Activated effector memory CD4-positive, alpha-beta T cell treated with Interleukin-2 at 50 U/mL for 16 hours (primary cell): ENCODE results near the gene FOXO6.

ENCODE experiments used
- DNase-seq: peaks from one replicate; pipeline ENCODE4 v3.0.0-alpha.2; 2020

Gene FOXO6

GRCh38 chr1:41368366-41368765 is 7.1 kb downstream of the FOXO6 start:
- DNase-seq: no peak

DNA sequence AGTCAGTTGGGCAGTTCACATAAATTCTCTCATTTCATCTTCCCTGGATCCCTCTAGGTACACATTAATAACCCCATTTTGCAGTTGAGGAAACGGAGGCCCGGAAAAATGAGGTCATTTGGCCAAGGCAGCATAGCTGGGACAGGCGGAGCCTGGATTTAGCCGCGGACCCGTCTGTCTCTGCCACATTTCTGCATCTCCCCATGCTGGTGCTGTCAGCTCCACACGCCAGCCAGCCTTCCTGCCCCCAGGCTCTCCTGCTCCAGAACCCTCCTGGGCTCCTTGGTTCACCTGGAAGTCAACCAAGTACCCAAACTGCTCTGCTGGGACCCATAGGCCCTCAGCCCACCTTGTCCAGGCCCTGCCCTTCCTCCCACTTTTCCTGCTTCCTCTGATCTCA is 7.6 kb downstream of the FOXO6 start:
- no peak for DNase-seq

DNA sequence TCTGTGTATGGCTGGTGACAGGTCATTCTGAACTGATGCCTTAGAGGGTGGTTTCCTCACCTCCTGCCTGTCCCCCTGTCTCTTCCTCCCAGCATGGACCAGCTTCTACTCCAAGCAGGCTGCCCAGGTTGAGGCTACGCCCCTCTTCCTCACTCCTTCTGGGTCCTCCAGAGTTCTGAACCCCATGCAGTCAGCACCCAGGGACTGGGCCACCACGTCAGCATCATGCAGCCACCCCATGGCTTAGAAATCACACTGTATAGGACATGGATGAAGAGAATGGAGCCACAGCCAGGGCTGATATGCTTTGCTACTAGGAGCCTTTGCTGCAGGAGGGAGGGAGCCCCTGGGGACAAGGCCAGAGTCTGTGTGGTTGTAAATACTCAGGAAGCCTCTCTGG is 8.3 kb downstream of the FOXO6 start:
- no peak for DNase-seq

DNA sequence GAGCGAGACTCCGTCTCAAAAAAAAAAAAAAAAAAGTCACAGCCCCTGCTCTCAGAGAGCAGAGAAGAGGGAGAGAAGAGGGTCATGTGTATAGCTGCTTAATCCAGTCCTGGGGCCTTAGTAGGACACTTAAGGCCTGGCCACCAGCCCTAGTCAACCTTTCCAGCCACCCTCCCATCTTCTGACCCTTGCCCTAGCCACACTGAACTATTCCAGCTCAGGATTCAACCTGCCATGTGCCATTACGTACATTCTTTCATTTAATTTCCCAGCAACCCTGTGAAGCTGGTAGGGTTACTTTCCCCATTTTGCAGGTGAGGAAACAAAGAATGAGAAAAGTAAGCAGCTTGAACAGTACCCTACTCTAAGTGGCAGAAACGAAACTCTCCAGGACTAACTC is 9.0 kb downstream of the FOXO6 start:
- DNase-seq: no peak

- DNase-seq: no peak
Observed at GRCh38 chr1:41370756-41371420, 9.7 kb downstream of the FOXO6 start.

DNA sequence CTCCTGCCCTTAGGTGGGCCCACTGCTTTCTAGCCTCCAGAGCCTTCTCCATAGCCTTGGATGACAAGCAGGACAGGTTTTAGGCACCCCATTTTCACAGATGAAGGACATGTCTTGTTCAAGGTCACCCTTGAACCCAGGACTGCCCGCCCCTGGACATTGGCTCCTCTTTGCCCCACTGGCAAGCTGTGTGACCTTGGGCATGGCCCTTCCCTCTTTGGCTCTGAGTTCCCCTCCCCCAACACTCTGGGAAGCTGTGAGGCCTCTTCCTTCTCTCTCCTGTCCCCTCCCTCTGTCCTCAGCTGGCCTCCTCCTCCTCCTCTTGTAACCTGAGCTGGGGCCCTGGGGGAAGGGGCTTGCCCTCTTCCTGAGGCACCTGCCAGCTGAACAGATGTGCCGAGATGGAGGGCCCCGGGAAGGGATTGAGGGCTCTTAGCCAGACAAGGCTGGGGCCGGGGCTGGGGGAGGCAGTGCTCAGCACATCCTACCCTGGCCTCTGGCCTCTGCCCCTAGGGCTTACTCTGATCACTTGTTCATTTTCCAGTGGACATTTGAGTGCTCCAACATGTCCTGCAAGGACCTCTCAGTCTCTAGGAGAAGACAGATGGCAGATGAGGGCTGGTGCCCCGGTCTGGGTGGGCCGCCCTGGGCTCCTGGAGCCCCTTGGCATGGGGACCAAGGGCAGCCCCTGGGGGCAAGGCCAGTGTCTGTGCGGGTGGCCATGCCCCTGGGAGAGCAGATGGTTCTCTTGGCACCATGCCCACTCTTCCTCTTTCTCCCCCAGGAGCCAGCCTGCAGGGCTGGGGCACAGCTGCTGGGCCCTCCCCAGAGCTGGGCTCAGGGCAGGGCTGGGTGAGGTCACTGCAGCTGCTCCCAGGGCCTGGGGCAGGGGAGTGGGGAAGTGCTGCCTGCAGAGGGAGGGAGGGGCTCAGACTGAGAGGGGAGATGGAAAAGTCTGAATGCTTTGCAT is 10.7 kb downstream of the FOXO6 start:
- no peak for DNase-seq

- DNase-seq: no peak
Observed at GRCh38 chr1:41372600-41372993, 11.4 kb downstream of the FOXO6 start.

DNA sequence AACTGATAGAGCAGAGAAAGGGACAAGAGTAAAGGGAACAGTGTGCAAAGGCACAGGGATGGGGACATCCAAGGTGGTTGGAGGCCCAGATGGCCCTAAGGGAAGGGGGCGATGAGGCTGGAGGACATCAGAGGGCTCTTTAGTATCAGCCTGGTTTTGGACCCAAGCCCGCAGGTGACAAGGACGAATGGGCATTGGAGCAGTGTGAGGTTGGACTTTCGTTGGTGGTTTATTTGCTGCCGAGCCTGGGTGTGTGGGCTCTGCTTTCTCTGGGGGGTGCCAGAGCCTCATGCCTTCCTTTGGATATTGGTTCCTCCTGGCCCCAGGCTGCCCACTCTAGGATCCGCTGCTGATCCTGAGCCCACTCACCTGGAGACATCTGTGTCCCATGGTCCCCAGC is 12.1 kb downstream of the FOXO6 start:
- no peak for DNase-seq

GRCh38 chr1:41374711-41375110 is 13.5 kb downstream of the FOXO6 start:
- DNase-seq: no peak

DNA sequence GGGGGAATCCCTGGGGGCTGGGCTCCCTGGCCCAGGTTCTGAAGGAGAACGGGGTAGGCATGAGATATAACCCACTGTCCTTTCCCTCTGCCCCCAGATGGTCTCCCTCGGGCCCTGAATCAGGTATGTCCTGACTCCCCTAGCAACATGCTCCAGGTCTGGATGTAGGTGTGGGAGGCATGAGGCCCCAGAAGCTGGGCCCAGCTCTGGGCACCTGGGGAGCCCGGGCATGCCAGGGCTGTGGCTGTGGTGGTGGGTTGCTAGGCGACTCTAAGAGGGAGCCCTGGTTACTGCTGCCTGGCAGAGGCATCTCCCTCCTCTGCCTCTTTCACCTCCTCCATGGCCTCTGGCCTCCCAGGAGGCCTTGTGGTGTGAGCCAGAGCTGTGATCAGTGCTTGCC is 16.2 kb downstream of the FOXO6 start:
- DNase-seq: no peak

GRCh38 chr1:41378222-41378621 is 17.0 kb downstream of the FOXO6 start:
- no peak for DNase-seq

GRCh38 chr1:41378999-41379737 is 17.9 kb downstream of the FOXO6 start:
- DNase-seq: no peak

- no peak for DNase-seq
Observed at GRCh38 chr1:41379738-41380130, 18.5 kb downstream of the FOXO6 start.

GRCh38 chr1:41380195-41380594 is 19.0 kb downstream of the FOXO6 start:
- no peak for DNase-seq

GRCh38 chr1:41380979-41381691 is 19.9 kb downstream of the FOXO6 start:
- no peak for DNase-seq

- no peak for DNase-seq
Observed at GRCh38 chr1:41381692-41382479, 20.7 kb downstream of the FOXO6 start.

- DNase-seq: no peak
Observed at GRCh38 chr1:41382480-41383090, 21.4 kb downstream of the FOXO6 start.

- DNase-seq: no peak
Observed at GRCh38 chr1:41383094-41383852, 22.0 kb downstream of the FOXO6 start.

GRCh38 chr1:41384579-41384978 is 23.3 kb downstream of the FOXO6 start:
- no peak for DNase-seq

DNA sequence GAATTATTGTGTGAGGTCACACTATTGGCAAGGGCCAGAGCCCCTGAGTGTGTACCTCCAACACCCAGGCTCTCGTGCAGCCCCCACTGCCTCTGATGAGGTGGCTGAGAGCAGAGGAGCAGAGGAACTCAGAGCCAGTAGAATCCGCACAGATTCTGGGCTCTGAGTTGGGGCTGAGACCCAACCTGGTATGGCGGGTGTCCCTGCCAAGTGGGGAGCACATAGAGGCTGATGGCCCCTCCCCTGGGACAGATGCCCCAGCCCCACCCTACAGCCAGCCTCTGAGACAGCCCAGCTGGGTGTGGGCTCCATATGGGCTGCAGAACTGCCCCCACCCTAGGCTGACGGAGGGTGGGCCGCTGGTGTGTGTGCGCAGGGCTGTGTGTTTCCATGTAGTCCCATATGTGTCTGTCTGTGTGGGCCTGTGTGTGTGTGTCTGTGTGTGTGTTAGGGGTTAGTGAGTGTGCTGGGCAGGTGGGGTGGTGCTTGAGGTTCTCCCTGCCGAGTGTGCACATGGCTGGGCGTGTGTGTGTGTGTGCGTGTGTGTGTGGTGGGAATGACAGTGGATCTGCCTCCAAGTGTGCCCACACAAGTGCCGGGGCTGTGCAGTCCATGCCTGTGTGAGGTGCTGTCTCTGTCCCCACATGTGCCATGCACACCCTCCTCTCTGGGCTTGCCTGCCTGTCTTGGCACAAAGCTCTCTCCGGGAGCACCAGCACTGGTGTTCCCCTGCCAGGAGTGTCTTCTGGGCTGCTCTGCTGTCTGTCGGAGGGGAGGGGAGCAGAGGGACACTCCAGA is 24.4 kb downstream of the FOXO6 start:
- DNase-seq: no peak
